Measurements from ENCODE around the gene C17orf107. TPM values are rescaled to one million over a fixed set of nuclear protein-coding genes. Genes with fewer than 3 reads are reported as not detected.
A peak's percentile ranks its signal among the peaks of the same experiment; 100 is the strongest.
"Not testable (repeated sequence)": the region's sequence is repeated elsewhere in the genome, so short reads cannot be mapped to it uniquely, and the experiment has no call there.

C17orf107 gene
- polyA plus RNA-seq, 1 of the 3 experiments (the other 2 are of a cell fraction), result 0.44 TPM

DNA sequence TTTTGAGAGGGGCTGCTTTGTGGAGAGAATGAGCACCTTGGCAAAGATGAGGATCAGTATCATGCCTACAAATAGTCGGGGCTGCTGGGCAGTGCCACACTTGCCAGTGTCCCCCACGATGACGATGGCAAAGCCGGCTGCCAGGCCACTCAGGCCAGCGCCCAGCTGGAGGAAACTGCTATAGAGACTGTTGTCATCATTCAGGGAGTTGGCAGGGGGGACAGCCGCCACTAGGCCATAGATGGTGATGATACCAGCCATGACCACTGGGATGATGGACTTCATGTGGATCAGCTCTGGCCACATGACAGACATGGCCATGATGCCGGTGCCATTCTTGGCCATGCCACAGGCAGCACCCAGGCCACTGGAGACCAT is 42.4 kb upstream of the C17orf107 start:
- ChIA-PET CTCF (interaction anchor here (1.8 to 2.7 kb wide), 2 partner anchors 23 to 67 kb away, joined by 7 to 11 read pairs; no protein-coding TSS in a partner anchor), POLR2A (interaction anchor here (1.8 kb wide), 1 partner anchor 67 kb away, joined by 4 read pairs; no protein-coding TSS in a partner anchor)
- Histone ChIP-seq H3F3A (replicated peaks; ENCODE audit: insufficient read depth) (peaks cover 5% of the 10 kb centered on the region), H3K36me3 (replicated peaks in 1 of 2; ENCODE audit: control insufficient read depth in 1 of 2, insufficient read depth in 2 of 2, low read length in 1 of 2) (no peaks in the 10 kb centered on the region), H3K4me1 (ENCODE audit: control insufficient read depth in 1 of 2, insufficient read depth in 2 of 2, low read depth in 1 of 2, low read length in 1 of 2) (peaks cover 27 to 51% of the 10 kb centered on the region in 2 experiments), H3K79me2 (ENCODE audit: insufficient read depth) (peaks cover 32% of the 10 kb centered on the region), H3K9me3 (no peaks in the 10 kb centered on the region), H4K20me1 (ENCODE audit: insufficient read depth) (peaks cover 6% of the 10 kb centered on the region), H3K4me3 (ENCODE audit: low read depth in 2 of 2, low read length in 1 of 2) (no peak overlapping the region), H3K9me2 (no peaks in the 10 kb centered on the region), H3K27ac (ENCODE audit: low read depth in 2 of 2, low read length in 1 of 2) (no peak overlapping the region; a peak in 1 of 4 replicates), H3K9ac (no peak overlapping the region), H3K27me3 (ENCODE audit: insufficient read depth) (no peaks in the 10 kb centered on the region), H2AFZ (ENCODE audit: low read depth) (no peak overlapping the region), H3K4me2 (no peak overlapping the region)
- DNase-seq, result no peak
- TF ChIP-seq, protein P1, sequence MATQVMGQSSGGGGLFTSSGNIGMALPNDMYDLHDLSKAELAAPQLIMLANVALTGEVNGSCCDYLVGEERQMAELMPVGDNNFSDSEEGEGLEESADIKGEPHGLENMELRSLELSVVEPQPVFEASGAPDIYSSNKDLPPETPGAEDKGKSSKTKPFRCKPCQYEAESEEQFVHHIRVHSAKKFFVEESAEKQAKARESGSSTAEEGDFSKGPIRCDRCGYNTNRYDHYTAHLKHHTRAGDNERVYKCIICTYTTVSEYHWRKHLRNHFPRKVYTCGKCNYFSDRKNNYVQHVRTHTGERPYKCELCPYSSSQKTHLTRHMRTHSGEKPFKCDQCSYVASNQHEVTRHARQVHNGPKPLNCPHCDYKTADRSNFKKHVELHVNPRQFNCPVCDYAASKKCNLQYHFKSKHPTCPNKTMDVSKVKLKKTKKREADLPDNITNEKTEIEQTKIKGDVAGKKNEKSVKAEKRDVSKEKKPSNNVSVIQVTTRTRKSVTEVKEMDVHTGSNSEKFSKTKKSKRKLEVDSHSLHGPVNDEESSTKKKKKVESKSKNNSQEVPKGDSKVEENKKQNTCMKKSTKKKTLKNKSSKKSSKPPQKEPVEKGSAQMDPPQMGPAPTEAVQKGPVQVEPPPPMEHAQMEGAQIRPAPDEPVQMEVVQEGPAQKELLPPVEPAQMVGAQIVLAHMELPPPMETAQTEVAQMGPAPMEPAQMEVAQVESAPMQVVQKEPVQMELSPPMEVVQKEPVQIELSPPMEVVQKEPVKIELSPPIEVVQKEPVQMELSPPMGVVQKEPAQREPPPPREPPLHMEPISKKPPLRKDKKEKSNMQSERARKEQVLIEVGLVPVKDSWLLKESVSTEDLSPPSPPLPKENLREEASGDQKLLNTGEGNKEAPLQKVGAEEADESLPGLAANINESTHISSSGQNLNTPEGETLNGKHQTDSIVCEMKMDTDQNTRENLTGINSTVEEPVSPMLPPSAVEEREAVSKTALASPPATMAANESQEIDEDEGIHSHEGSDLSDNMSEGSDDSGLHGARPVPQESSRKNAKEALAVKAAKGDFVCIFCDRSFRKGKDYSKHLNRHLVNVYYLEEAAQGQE (IDR thresholded peaks at IDR 0.05; ENCODE audit: low read depth, low read length), result no peak
- no peak for TF ChIP-seq MXI1 (IDR thresholded peaks at IDR 0.05; ENCODE audit: low read depth, low read length)
- TF ChIP-seq FOXM1 (IDR thresholded peaks at IDR 0.05; ENCODE audit: low read depth), result no peak
- TF ChIP-seq FOXJ3 (CRISPR knock-in tag; IDR thresholded peaks at IDR 0.05), result no peak
- TF ChIP-seq, protein P2, sequence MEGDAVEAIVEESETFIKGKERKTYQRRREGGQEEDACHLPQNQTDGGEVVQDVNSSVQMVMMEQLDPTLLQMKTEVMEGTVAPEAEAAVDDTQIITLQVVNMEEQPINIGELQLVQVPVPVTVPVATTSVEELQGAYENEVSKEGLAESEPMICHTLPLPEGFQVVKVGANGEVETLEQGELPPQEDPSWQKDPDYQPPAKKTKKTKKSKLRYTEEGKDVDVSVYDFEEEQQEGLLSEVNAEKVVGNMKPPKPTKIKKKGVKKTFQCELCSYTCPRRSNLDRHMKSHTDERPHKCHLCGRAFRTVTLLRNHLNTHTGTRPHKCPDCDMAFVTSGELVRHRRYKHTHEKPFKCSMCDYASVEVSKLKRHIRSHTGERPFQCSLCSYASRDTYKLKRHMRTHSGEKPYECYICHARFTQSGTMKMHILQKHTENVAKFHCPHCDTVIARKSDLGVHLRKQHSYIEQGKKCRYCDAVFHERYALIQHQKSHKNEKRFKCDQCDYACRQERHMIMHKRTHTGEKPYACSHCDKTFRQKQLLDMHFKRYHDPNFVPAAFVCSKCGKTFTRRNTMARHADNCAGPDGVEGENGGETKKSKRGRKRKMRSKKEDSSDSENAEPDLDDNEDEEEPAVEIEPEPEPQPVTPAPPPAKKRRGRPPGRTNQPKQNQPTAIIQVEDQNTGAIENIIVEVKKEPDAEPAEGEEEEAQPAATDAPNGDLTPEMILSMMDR (IDR thresholded peaks at IDR 0.05), result no peak
- TF ChIP-seq EZH2phosphoT487 (IDR thresholded peaks at IDR 0.05; ENCODE audit: borderline replicate concordance, low read depth), result no peak
- no peak for TF ChIP-seq NFIC (IDR thresholded peaks at IDR 0.05; ENCODE audit: borderline replicate concordance)
- no peak for TF ChIP-seq SIN3A (IDR thresholded peaks at IDR 0.05; ENCODE audit: borderline replicate concordance, low read depth, low read length)
- no peak for TF ChIP-seq SMC3 (IDR thresholded peaks at IDR 0.05; ENCODE audit: low read depth, low read length)
- no peak for TF ChIP-seq TEAD4 (IDR thresholded peaks at IDR 0.05; ENCODE audit: borderline replicate concordance, insufficient read depth)
- TF ChIP-seq, protein P3, sequence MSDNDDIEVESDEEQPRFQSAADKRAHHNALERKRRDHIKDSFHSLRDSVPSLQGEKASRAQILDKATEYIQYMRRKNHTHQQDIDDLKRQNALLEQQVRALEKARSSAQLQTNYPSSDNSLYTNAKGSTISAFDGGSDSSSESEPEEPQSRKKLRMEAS (IDR thresholded peaks at IDR 0.05; ENCODE audit: low read depth), result no peak
- TF ChIP-seq NRF1 (IDR thresholded peaks at IDR 0.05; ENCODE audit: low read depth, low read length), result no peak
- no peak for TF ChIP-seq RFX5 (IDR thresholded peaks at IDR 0.05; ENCODE audit: low read length)
- no peak for TF ChIP-seq RAD21 (IDR thresholded peaks at IDR 0.05; ENCODE audit: low read length)
- TF ChIP-seq FOSL2 (IDR thresholded peaks at IDR 0.05; ENCODE audit: borderline replicate concordance, low read depth), result no peak
- TF ChIP-seq, protein P4, sequence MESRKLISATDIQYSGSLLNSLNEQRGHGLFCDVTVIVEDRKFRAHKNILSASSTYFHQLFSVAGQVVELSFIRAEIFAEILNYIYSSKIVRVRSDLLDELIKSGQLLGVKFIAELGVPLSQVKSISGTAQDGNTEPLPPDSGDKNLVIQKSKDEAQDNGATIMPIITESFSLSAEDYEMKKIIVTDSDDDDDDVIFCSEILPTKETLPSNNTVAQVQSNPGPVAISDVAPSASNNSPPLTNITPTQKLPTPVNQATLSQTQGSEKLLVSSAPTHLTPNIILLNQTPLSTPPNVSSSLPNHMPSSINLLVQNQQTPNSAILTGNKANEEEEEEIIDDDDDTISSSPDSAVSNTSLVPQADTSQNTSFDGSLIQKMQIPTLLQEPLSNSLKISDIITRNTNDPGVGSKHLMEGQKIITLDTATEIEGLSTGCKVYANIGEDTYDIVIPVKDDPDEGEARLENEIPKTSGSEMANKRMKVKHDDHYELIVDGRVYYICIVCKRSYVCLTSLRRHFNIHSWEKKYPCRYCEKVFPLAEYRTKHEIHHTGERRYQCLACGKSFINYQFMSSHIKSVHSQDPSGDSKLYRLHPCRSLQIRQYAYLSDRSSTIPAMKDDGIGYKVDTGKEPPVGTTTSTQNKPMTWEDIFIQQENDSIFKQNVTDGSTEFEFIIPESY (IDR thresholded peaks at IDR 0.05; ENCODE audit: borderline replicate concordance, low read depth), result no peak
- TF ChIP-seq YY1 (IDR thresholded peaks at IDR 0.05; ENCODE audit: low read depth), result no peak
- no peak for TF ChIP-seq ELF1 (IDR thresholded peaks at IDR 0.05)
- TF ChIP-seq EP300 (IDR thresholded peaks at IDR 0.05; ENCODE audit: borderline replicate concordance in 1 of 2, low read depth in 1 of 2, low read length in 1 of 2), result no peak
- TF ChIP-seq, protein P5, sequence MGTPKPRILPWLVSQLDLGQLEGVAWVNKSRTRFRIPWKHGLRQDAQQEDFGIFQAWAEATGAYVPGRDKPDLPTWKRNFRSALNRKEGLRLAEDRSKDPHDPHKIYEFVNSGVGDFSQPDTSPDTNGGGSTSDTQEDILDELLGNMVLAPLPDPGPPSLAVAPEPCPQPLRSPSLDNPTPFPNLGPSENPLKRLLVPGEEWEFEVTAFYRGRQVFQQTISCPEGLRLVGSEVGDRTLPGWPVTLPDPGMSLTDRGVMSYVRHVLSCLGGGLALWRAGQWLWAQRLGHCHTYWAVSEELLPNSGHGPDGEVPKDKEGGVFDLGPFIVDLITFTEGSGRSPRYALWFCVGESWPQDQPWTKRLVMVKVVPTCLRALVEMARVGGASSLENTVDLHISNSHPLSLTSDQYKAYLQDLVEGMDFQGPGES (IDR thresholded peaks at IDR 0.05; ENCODE audit: low read depth, low read length), result no peak
- WGBS (ENCODE audit: low lambda C conversion rate), result 93% methylated on average over 2 of the region's 7 CpGs

DNA sequence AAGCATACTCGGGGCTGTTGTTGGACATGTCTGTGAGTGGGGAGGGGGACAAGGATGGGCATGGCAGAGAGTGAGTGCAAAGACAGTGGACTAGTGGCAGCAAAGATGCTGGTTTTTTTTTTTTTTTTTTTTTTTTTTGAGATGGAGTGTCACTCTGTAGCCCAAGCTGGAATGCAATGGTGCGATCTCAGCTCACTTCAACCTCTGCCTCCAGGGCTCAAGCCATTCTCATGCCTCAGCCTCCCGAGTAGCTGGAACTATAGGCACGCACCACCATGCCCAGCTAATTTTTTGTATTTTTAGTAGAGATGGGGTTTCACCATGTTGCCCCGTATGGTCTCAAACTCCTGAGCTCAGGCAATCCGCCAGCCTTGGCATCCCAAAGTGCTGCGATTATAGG is 42.0 kb upstream of the C17orf107 start:
- peak overlapping the region; percentile 68; the same call in 1 of the 2 replicates for H3K4me2 ChIP-seq
- over 99% methylated on average over 7 of the region's 7 CpGs for WGBS (ENCODE audit: low lambda C conversion rate)

More for the DNA sequence above, 42.0 kb upstream of the C17orf107 start:
- not testable (repeated sequence) for H3K4me3 ChIP-seq (ENCODE audit: low read depth in 2 of 2, low read length in 1 of 2); H3K9me2 ChIP-seq; H3K36me3 ChIP-seq (replicated peaks in 1 of 2; ENCODE audit: control insufficient read depth in 1 of 2, insufficient read depth in 2 of 2, low read length in 1 of 2); H3K27ac ChIP-seq (ENCODE audit: low read depth in 2 of 2, low read length in 1 of 2); H3K27me3 ChIP-seq (ENCODE audit: insufficient read depth); H2AFZ ChIP-seq (ENCODE audit: low read depth); H4K20me1 ChIP-seq (ENCODE audit: insufficient read depth); H3K9me3 ChIP-seq; H3K9ac ChIP-seq; H3F3A ChIP-seq (replicated peaks; ENCODE audit: insufficient read depth); DNase-seq
- ChIA-PET POLR2A (interaction anchor here (1.8 kb wide), 1 partner anchor 67 kb away, joined by 4 read pairs; no protein-coding TSS in a partner anchor), CTCF (interaction anchor here (0.8 to 2.7 kb wide), 3 partner anchors 23 to 71 kb away, joined by 3 to 11 read pairs (median 7); no protein-coding TSS in a partner anchor)
- peaks cover 27 to 49% of the 10 kb centered on the region in 2 experiments for H3K4me1 ChIP-seq (ENCODE audit: control insufficient read depth in 1 of 2, insufficient read depth in 2 of 2, low read depth in 1 of 2, low read length in 1 of 2)
- peaks cover 32% of the 10 kb centered on the region for H3K79me2 ChIP-seq (ENCODE audit: insufficient read depth)
